IPS-NIHi11 (cell line): ENCODE measurements around the gene ZNF672.
"Not testable (repeated sequence)": the region's sequence is repeated elsewhere in the genome, so short reads cannot be mapped to it uniquely, and the experiment has no call there.

Source experiments
- DNase-seq: peaks from one replicate; pipeline ENCODE4 v3.0.0; 2012; ENCODE audit warnings: mixed read lengths, low spot score

The ZNF672 gene

GRCh38 chr1:248837781-248838356 is at the start of gene ZNF672:
TSS of gene ZNF672 (plus strand) at chr1:248838224. CDS start at chr1:248847275, 9,051 bp downstream.
- DNase-seq: peak; percentile 96

DNA sequence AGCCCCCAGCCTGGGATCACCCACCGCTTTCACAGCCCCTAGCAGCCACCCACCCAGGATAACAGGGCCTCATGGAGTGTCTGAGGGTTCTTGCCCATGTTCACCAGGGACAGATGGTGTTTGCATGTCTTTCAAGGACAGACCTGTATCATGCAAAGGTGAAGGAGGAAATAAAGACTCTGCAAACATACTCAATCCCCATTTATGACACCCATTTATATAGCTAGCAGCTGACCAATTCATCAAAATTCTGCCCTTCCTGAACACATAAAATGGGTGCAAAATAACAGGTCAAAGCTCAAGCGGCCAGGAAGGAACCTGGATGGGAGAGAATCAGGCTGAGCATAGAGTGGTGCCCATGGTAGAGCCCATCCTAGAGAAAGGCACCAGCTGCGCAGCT is 49.7 kb upstream of the ZNF672 start:
- no peak for DNase-seq

- not testable (repeated sequence) for DNase-seq
Observed at GRCh38 chr1:248789337-248789736, 48.7 kb upstream of the ZNF672 start.

GRCh38 chr1:248790456-248790855 is 47.6 kb upstream of the ZNF672 start:
- no peak for DNase-seq

DNA sequence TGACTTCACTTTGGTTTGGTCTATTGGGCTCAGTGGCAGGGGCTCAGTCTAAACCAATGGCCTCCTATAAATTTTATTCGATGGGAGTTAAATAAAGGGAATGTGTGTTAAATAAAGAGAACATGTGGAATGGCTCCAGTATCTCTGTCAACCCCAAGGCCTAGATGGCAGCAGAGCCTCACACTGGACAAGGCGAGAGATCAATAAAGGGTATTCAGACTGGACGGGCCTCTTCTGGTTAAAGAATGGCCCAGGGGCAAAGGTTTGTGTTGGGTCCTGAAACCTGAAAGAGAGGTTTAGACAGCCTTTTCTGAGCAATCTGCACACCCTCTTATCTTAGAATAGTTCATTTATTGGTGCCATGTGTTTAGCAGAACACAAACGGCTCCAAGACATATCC is 47.0 kb upstream of the ZNF672 start:
- DNase-seq: no peak

GRCh38 chr1:248792342-248792741 is 45.7 kb upstream of the ZNF672 start:
- no peak for DNase-seq

- DNase-seq: no peak
Observed at GRCh38 chr1:248793592-248793991, 44.4 kb upstream of the ZNF672 start.

DNA sequence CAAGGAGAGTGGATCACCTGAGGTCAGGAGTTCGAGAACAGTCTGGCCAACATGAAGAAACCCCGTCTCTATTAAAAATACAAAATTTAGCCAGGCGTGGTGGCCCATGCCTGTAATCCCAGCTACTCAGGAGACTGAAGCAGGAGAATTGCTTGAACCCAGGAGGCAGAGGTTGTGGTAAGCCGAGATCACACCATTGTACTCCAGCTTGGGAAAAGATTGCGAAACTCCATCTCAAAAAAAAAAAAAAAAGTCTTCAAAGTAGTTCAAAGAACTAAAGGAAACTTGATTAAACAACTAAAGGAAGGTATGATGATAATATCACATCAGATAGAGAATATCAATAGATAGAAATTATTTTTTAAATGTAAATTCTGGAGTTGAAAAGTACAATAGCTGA is 43.4 kb upstream of the ZNF672 start:
- not testable (repeated sequence) for DNase-seq

- no peak for DNase-seq
Observed at GRCh38 chr1:248798791-248799190, 39.2 kb upstream of the ZNF672 start.

DNA sequence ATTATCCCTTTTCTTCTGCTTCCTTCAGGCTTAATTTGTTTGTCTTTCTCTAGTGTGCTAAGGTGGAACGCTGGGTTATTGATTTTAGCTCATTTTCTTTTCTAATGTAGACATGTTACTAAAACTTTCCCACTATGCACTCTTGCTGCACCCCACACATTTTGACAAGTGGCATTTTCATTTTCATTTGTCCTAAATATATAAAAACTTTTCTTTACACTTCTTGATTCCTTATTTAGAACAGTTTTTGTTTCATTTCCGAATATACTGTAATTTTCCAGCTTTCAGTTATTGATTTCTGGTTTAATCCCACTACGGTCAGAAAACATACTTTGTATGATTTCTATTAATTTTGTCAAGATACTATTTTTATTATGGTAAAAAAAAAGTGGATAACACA is 37.6 kb upstream of the ZNF672 start:
- no peak for DNase-seq

DNA sequence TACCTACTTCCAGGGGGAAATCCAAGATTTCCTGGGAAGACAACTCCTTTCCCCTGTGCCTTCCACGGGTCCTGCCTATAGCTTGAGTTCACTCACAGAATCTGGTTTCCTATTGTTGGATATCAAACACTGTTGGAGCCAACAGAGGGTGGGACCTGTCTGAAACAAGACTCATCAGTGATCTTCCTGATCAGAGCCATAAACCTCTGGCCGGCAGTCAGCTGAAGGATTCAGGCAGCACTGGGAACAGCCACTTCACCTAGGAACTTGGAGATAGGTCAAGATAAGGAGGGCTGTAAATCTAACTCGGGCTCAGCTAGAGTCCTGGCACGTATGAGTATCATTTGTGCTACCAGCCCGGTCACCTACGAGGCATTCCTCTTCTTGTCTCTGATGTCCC is 35.6 kb upstream of the ZNF672 start:
- DNase-seq: no peak

DNA sequence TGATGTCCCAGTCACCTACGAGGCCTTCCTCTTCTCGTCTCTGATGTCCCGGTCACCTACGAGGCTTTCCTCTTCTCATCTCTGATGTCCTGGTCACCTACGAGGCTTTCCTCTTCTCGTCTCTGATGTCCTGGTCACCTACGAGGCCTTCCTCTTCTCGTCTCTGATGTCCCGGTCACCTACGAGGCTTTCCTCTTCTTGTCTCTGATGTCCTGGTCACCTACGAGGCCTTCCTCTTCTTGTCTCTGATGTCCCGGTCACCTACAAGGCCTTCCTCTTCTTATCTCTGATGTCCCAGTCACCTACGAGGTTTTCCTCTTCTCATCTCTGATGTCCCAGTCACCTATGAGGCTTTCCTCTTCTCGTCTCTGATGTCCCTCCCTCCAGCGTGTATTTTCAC is 34.5 kb upstream of the ZNF672 start:
- not testable (repeated sequence) for DNase-seq

DNA sequence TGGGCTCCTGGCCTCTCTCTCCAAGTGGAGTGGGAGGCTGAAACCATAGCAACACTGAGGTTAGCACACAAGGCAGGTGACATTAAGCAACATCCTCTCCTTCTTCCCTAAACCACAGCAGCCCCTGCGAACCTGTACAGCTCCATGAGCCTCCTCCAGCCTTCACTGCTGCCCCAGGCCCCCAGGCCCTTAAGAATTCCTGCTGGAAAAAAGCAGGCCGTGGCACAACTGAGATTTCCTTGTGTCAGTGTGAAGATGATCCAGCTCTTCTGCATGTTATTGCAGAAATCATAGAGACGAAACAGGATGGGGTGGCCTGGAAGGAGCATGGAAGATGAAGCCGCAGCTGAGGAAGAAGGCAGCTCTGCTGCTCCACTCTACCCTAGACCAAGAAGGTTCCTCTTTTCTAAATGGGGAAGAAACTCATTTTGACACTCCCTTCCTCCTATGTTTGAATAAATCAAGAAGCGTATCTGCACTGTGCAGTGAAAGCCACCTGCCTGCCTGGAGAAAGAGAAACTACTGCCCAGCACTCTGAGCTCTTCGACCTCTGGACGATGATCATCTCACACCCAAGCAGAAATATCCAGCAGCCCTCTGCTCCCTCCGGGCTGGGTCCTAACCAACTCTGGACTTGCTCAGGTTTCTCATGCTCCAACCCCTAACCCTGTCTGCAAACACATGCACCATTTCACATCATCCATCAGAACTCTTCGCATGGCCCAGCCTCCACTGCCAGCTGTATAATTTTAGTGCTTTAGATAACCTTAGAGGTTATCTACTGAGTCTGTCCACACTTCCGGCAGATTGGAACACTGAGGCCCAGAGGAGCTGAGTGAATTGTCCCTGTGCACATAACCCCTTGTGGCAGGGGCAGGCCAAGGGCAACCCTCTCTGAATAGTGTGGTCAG is 33.0 kb upstream of the ZNF672 start:
- DNase-seq: no peak

DNA sequence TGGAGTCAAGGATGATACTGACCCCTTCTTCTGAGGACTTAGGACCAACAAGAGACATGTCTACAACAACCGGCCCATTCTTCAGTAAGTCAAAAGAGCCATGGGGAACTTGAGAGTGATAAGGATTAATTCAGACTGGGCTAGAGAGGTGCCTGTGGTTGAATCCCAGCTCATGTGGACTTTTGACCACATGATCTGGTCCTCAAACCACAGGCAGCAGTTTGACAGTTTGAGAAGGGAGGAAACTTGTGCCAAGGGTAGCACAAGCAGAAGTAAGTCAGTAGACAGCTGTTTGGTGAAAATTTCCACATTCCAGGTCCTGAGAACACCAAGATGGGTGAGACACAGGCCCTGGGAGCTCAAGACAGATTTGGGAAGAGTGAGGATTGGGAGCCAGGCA is 32.1 kb upstream of the ZNF672 start:
- no peak for DNase-seq

- DNase-seq: peak; percentile 65
Observed at GRCh38 chr1:248807067-248807737, 30.8 kb upstream of the ZNF672 start.

- no peak for DNase-seq
Observed at GRCh38 chr1:248808876-248809275, 29.1 kb upstream of the ZNF672 start.

DNA sequence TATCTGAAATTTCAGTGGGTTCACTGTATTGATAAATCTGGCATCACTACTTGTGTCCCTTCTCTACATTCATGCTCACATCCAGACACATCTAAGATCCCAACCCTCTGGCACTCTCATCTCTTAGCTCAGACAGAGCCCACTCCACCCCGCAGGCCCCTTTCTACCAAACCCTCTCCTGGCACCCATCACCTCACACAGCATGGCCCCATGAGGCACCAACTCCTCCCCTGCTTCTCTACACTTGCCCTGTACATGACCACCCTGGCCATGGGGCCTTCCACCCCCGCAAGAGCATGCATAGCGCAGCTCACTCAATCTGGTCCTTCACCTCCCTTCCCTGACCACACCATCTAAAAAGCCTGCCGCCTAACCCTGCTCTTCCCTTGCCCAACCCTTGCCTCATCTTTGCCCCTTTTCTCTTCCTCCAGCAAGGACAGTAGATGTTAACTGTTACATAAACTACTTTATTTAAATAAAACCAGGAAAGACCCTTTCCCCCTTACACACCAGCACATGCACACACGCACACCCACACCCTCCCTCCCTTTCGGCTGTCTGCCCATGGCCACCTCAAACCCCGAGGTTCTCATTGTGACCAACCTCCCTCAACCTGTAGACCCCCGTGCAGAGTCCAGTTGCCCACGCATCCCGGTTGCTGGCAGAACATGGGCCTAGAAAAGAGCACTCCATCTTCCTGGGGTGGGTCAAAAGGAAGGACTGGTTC is 27.9 kb upstream of the ZNF672 start:
- DNase-seq: no peak

DNA sequence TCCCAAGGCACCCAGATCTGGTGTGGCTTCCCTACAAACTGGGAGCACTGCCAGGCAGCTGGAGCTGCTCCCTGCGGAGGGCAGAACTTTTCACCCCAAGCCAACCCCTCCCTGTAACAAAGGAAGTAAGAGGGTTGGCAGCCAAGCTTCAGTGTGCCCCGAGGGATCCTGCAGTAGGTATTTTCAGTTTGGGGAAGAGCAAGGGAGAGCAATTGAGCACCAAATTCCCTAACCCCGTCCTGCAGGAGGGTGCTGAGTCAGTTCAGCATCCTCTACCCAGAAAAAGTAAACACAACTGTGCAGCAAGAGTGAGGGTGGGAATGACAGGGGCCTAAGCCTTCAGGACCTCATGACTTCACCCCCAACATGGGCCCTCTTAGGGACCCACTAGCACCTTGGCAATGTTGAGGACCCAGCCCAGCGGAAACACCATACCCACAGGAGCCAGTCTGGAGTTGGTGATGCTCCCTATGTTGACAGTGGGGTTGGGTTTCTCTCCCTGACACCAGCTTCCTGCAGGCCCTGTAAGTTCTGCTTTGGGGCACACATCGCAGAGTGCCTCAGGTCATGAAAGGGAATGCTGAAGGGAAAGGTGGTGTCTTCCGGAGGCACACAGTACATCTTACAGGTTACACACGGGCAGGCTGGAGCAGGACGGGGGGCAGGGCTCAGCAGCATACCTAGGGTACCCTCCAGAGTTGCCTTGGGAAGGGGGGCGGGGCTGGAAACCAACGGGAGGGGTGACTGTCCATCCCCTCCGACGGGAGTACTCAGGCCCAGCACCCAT is 27.1 kb upstream of the ZNF672 start:
- DNase-seq: no peak

- DNase-seq: peak; percentile 45
Observed at GRCh38 chr1:248811514-248812490, 26.2 kb upstream of the ZNF672 start.

DNA sequence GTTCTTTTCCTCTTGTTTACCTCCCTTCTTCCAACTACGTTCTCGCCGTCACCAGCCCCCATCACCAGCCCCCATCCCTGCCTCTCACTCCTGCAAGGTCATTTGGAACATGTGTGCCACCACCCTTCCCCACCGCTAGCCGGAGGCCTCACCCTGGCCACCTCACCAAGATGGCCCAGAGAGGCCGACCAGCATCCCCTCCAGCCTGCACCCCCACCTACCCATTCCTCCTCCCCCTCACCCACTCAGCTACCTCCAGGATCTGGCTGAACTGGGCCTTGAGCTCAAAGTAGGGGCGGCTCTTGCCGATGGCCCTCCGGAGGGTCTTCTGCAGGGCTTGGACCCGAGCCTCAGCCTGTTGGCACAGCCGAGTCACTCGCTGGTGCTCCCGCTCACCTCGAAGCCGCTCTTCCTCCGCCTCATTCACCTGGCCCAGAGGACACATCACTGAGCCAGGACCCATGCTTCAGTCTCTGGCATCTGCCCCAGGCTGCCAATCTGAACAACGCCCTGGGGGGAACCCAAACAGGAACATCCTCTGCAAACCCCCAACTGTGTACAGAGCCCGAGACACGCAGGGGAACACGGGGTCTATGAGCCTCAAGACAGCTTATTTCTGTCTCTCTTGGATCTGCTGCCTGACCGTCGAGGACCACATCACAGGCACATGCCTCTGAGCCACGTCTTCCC is 25.1 kb upstream of the ZNF672 start:
- no peak for DNase-seq
